Adrenal gland (tissue), 12 donors: Measurements from ENCODE around the gene COQ8B. TPM values are rescaled to one million over a fixed set of nuclear protein-coding genes. Genes with fewer than 3 reads are reported as not detected.

Experiments
- DNase-seq, 7 donors: peaks; one replicate each; pipeline ENCODE4 v3.0.0-alpha.2; 2019 to 2020
- H3K27ac ChIP-seq, 5 donors: fragments of 200-600 bp; sonication (generic) in 4 of 5; 1 replicate in 3 of 5; 2 replicates in 2 of 5; pipeline versions ENCODE4 v1.5.1 to v1.8.0; 2016 to 2020; ENCODE audit warnings: mild to moderate bottlenecking in 1 of 5
- H3K27me3 ChIP-seq: fragments of 200-600 bp; 2 replicates; pipeline ENCODE4 v1.8.0; 2021
- H3K36me3 ChIP-seq, 2 donors: fragments of 200-600 bp; replicated peaks in 1 of 2; 1 replicate in 1 of 2; 2 replicates in 1 of 2; pipeline versions ENCODE4 v1.5.1 to v1.8.0; 2018 to 2022
- H3K4me1 ChIP-seq, 2 donors: fragments of 200-600 bp; replicated peaks in 1 of 2; 1 replicate in 1 of 2; 2 replicates in 1 of 2; pipeline versions ENCODE4 v1.5.1 to v1.8.0; 2018 to 2021
- H3K4me3 ChIP-seq, 4 donors: fragments of 200-600 bp; sonication (generic) in 3 of 4; one replicate each; pipeline ENCODE4 v1.5.1; 2016 to 2018
- H3K9me3 ChIP-seq, 3 donors: fragments of 200-600 bp; sonication (generic) in 1 of 3; replicated peaks in 1 of 3; 1 replicate in 2 of 3; 2 replicates in 1 of 3; pipeline versions ENCODE4 v1.5.1 to v1.8.0; 2016 to 2021
- POLR2A ChIP-seq, 2 donors: fragments of 450-650 bp; IDR thresholded peaks; one replicate each; pipeline ENCODE4 v1.6.1; 2017; ENCODE audit warnings: antibody characterized with exemption in 2 of 2, mild to moderate bottlenecking in 2 of 2, moderate library complexity in 1 of 2
- WGBS, 4 donors: extraction: QIAGEN DNeasy Blood & Tissue Kit in 2 of 4; methylation state at CpG; one replicate each; pipeline versions ENCODE4 v1.1.5 to v1.1.7; 2013 to 2017; 5-methylcytosine and 5-hydroxymethylcytosine counted together
- intact Hi-C, 2 donors: fragments of 100-400 bp; cut with DNase I; formaldehyde crosslinking; loops; one replicate each; pipeline versions ENCODE4 v1.14.1 to v1.15.0; 2022 to 2023
- polyA plus RNA-seq, 3 donors: library from polyadenylated mRNA; stranded (reverse); fragments of 200-250 nt in 2 of 3; fragments of 350-450 nt in 1 of 3; fragmentation: Illumina TruSeq in 1 of 3; extraction: RNeasy Lipid Tissue Mini Kit (QIAGEN cat#74804) in 1 of 3; gene quantifications; one replicate each; pipeline ENCODE4 v1.2.3, GENCODE V29; 2013 to 2014
- total RNA-seq, 9 donors: library from RNA; depleted of rRNA in 4 of 9; stranded (reverse); fragments of >200 nt in 4 of 9; fragments of 120-200 nt in 1 of 9; fragmentation: NEBNext Ultra II Directional in 1 of 9; extraction: Animal tissue kit (Norgen Biotek cat#: 25700) in 1 of 9; gene quantifications; one replicate each; pipeline versions ENCODE4 v1.1.0 to v1.2.4, GENCODE V29; 2013 to 2023
- TF ChIP-seq, protein P1 (sequence below), 6 experiments: fragments of 450-650 bp in 4 of 6; fragments of 200-600 bp in 2 of 6; sonication (generic) in 1 of 6; IDR thresholded peaks; 1 replicate in 5 of 6; 2 replicates in 1 of 6; pipeline versions ENCODE4 v1.5.1 to v1.8.0; 2016 to 2021; ENCODE audit warnings: antibody characterized with exemption in 6 of 6, mild to moderate bottlenecking in 2 of 6, moderate library complexity in 1 of 6
- donor health status: healthy with polysubstance abuse.
- donor health status: Bipolar disorder and iron deficiency.
- donor health status: DM: yes; HTN: yes; CAD: no.
- donor health status: DM: no; HTN: no; CAD: no.
- donor health status: DM: no; HTN: no; CAD: no.
- donor health status: DM: yes; HTN: yes; CAD: no.

Gene COQ8B
- total and polyA plus RNA-seq, 12 donors = 13.7 to 80.4 (median 48.9) TPM

- Histone ChIP-seq H3K27me3 (no peaks in the 10 kb centered on the region), H3K27ac (peak within 1 kb of the TSS; percentile 87 to 97 (median 90)), H3K4me1 (peaks cover 42 to 50% of the 10 kb centered on the region in 2 donors), H3K36me3 (no peaks in the 10 kb centered on the region), H3K9me3 (no peaks in the 10 kb centered on the region), H3K4me3 (peak within 1 kb of the TSS; percentile 21 to 81 (median 58))
- peak; percentile 96 to 99 (median 98) for DNase-seq
- TF ChIP-seq, protein P1, sequence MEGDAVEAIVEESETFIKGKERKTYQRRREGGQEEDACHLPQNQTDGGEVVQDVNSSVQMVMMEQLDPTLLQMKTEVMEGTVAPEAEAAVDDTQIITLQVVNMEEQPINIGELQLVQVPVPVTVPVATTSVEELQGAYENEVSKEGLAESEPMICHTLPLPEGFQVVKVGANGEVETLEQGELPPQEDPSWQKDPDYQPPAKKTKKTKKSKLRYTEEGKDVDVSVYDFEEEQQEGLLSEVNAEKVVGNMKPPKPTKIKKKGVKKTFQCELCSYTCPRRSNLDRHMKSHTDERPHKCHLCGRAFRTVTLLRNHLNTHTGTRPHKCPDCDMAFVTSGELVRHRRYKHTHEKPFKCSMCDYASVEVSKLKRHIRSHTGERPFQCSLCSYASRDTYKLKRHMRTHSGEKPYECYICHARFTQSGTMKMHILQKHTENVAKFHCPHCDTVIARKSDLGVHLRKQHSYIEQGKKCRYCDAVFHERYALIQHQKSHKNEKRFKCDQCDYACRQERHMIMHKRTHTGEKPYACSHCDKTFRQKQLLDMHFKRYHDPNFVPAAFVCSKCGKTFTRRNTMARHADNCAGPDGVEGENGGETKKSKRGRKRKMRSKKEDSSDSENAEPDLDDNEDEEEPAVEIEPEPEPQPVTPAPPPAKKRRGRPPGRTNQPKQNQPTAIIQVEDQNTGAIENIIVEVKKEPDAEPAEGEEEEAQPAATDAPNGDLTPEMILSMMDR (IDR thresholded peaks at IDR 0.05) = no peak
- TF ChIP-seq POLR2A (IDR thresholded peaks at IDR 0.05) = peak; percentile 50 to 90
- intact Hi-C loops = no loop called here
- 0% methylated on average over 33 to 46 of the region's 46 CpGs for WGBS, 4 donors
Measured at GRCh38 chr19:40750874-40751537, 34.3 kb upstream of the COQ8B start, which contains the start of gene SNRPA. TSS of gene SNRPA (plus strand) at chr19:40751203. CDS start at chr19:40751409, 206 bp downstream.

DNA sequence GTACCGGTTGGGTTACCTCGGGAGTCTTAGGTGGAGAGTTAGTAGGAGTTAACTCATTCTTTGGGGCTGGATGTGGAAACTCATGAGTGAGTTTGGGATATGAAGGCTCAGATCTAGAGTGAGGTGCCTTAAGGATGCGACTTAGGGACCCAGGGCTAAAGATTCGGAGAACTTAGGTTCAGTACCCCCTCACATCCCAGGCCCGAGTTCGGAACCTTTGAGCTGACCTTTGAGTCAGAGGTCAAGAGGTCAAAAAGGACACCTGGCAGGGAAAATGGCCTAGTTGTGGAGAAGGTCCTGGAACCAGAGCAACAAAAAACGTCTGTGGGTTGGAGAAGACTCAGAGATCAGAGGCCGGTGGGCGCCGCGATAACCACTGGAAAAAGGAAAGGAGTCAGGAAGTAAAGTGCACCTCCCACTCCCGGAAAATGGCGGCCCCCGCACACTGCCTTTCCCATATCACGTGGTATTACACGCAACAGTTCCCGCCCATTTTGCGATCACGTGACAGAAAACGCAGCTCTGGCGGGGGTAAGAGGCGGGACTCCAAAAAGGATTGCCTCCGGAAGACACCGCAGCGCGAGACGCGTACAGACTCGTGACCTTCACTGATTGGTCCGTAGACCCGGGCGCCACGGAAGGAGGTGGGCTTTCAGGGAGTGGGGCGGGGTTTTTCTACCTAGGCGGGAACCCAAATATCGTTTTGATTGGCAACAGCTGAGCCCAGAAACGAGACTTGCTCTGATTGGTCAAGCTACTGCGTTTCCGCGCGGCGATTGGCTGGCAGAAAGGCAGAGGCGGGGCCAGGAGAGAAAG is 33.6 kb upstream of the COQ8B start, which contains the start of gene ACTMAP:
Gene ACTMAP, minus strand, starts transcription at position 420 of the 816 bp plus-strand sequence. CDS start 674 bp downstream, outside the sequence.
- peak; percentile 100 for DNase-seq
- Histone ChIP-seq H3K27me3 (no peaks in the 10 kb centered on the region), H3K36me3 (no peaks in the 10 kb centered on the region), H3K4me3 (peak within 1 kb of the TSS; percentile 21 to 81 (median 58)), H3K4me1 (peaks cover 42 to 49% of the 10 kb centered on the region in 2 donors), H3K9me3 (no peaks in the 10 kb centered on the region), H3K27ac (peak within 1 kb of the TSS; percentile 87 to 97 (median 90))
- intact Hi-C loops = no loop called here
- WGBS, 4 donors = 0 to 1% (median 0%) methylated on average over 23 to 43 of the region's 43 CpGs
- TF ChIP-seq, protein P1 (IDR thresholded peaks at IDR 0.05) = no peak
- peak in 1 of 2 donors; percentile 62 for TF ChIP-seq POLR2A (IDR thresholded peaks at IDR 0.05)

GRCh38 chr19:40747536-40747935 is 30.9 kb upstream of the COQ8B start:
- H3K27me3 ChIP-seq = no peaks in the 10 kb centered on the region
- 88 to 96% (median 94%) methylated on average over 7 of the region's 7 CpGs for WGBS, 4 donors
- H3K27ac ChIP-seq = no peak overlapping the region
- intact Hi-C loops = no loop called here
- no peak overlapping the region for H3K4me3 ChIP-seq
- H3K36me3 ChIP-seq = no peaks in the 10 kb centered on the region
- no peaks in the 10 kb centered on the region for H3K9me3 ChIP-seq
- TF ChIP-seq, protein P1 (IDR thresholded peaks at IDR 0.05) = no peak
- TF ChIP-seq POLR2A (IDR thresholded peaks at IDR 0.05) = no peak
- H3K4me1 ChIP-seq = peaks cover 26 to 30% of the 10 kb centered on the region in 2 donors
- DNase-seq = no peak

DNA sequence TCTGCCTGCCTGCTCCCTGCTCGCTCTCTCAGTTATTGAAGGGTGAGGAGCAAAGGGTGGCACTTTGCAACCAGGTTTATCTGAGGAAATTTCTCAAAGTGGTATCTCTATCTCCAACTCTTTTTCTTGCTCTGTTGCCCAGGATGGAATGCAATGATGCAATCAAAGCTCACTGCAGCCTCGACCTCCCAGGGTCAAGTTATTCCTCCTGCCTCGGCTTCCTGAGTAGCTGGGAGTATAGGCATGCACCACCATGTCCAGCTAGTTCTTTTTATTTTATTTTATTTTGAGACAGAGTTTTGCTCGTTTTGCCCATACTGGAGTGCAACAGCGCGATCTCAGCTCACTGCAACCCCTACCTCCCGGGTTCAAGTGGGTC is 28.7 kb upstream of the COQ8B start:
- H3K4me1 ChIP-seq = peaks cover 19 to 23% of the 10 kb centered on the region in 2 donors
- H3K27ac ChIP-seq = peak overlapping the region in 4 of 5 donors; percentile 63 to 77 (median 64)
- H3K9me3 ChIP-seq = no peaks in the 10 kb centered on the region
- H3K36me3 ChIP-seq = peaks cover 0 to 6% of the 10 kb centered on the region in 2 donors
- no peaks in the 10 kb centered on the region for H3K27me3 ChIP-seq
- no peak overlapping the region for H3K4me3 ChIP-seq
- intact Hi-C loops = no loop called here
- DNase-seq = peak in 6 of 7 donors; percentile 33 to 74 (median 64)
- TF ChIP-seq POLR2A (IDR thresholded peaks at IDR 0.05) = peak in 1 of 2 donors; percentile 11
- TF ChIP-seq, protein P1 (IDR thresholded peaks at IDR 0.05) = no peak
- 64 to 69% (median 69%) methylated on average over 7 of the region's 7 CpGs for WGBS, 4 donors
